ENCODE data around the gene SLCO4C1. TPM values are rescaled to one million over a fixed set of nuclear protein-coding genes. Genes with fewer than 3 reads are reported as not detected.

SLCO4C1 gene
- total and polyA plus RNA-seq, 2 of the 13 experiments (the other 11 are each of a cell fraction or from before 2014, with no cell fraction given), result 1.3 to 7.8 TPM

DNA sequence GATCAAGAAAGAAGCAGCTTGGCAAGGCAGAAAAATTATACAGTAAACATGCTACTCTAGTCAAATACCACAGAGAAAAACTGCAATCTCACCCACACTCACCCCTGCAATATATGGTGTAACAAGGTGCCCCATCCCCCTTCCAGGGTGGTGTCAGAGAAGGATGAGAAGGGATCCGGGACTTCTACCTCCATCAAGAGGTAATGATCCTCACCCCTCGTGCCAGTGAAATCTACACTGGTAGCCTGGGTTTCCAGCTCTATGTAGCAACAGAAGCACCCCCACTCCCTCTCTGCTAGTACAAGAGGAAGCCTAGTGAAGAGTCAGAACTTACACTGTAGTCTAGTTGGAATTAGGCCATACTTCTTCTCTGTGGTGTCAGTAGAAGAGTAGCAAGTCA lies 18.9 kb downstream of the SLCO4C1 start:
- H3K79me2 ChIP-seq (ENCODE audit: insufficient read depth, low read length), result no peaks in the 10 kb centered on the region
- intact Hi-C loops (cut with micrococcal nuclease; ENCODE audit: unreplicated experiment) (no loop called here), in situ Hi-C loops (cut with HindIII; ENCODE audit: extremely low pct_ligation_motif_present, low pct_unique_long_range_greater_than_20kb) (no loop called here)
- no peak overlapping the region for H3K4me2 ChIP-seq (ENCODE audit: low read depth, low read length)
- ChIA-PET POLR2A (no interaction called here), CTCF (ENCODE audit: low intra/inter-chr PET ratio, low total read pairs) (no interaction called here)
- WGBS (ENCODE audit: low lambda C conversion rate), result 100% methylated on average over 1 of the region's 2 CpGs
- H3K27me3 ChIP-seq (ENCODE audit: control insufficient read depth in 1 of 2, insufficient read depth in 2 of 2, low read length in 2 of 2), result no peaks in the 10 kb centered on the region
- H4K20me1 ChIP-seq (ENCODE audit: insufficient read depth, low read length), result no peaks in the 10 kb centered on the region
- H3K9me3 ChIP-seq (ENCODE audit: low read length), result no peaks in the 10 kb centered on the region
- no peak overlapping the region for H2AFZ ChIP-seq (ENCODE audit: low read length)
- H3K36me3 ChIP-seq (replicated peaks in 1 of 2; ENCODE audit: control insufficient read depth in 1 of 2, insufficient read depth in 2 of 2, low read length in 2 of 2), result 0 out of 5 replicates have a peak, but pooled peaks cover 0 to 2% of the 10 kb centered on the region in 2 experiments
- H3K27ac ChIP-seq (ENCODE audit: extremely low read length, insufficient read depth, low read length), result no peak overlapping the region
- H3K4me1 ChIP-seq (ENCODE audit: insufficient read depth, low read length), result 0 out of 2 replicates have a peak, but pooled peaks cover under 1% of the 10 kb centered on the region
- no peak for ATAC-seq
- no peak overlapping the region for H3K4me3 ChIP-seq (replicated peaks in 1 of 3; ENCODE audit: insufficient read depth in 1 of 3, low read depth in 2 of 3, low read length in 3 of 3)
- no peak overlapping the region for H3K9ac ChIP-seq (ENCODE audit: insufficient read depth, low read depth, low read length)
- no peak for FAIRE-seq
- TF ChIP-seq TBX2 (CRISPR knock-in tag; IDR thresholded peaks at IDR 0.05; ENCODE audit: borderline replicate concordance) (no peak), FIP1L1 (IDR thresholded peaks at IDR 0.05; ENCODE audit: borderline replicate concordance, insufficient read depth, low read depth, low read length) (no peak), MIXL1 (CRISPR knock-in tag; IDR thresholded peaks at IDR 0.05) (no peak), ZNF839 (CRISPR knock-in tag; IDR thresholded peaks at IDR 0.05; ENCODE audit: borderline replicate concordance) (no peak), ZNF34 (CRISPR knock-in tag; IDR thresholded peaks at IDR 0.05; ENCODE audit: borderline replicate concordance) (no peak)
- TF ChIP-seq, protein P1, sequence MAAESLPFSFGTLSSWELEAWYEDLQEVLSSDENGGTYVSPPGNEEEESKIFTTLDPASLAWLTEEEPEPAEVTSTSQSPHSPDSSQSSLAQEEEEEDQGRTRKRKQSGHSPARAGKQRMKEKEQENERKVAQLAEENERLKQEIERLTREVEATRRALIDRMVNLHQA (CRISPR knock-in tag; IDR thresholded peaks at IDR 0.05), result no peak
- no peak for DNase-seq (ENCODE audit: low spot score)
- BruUV-seq (replicated peaks), result no TSS peak

DNA sequence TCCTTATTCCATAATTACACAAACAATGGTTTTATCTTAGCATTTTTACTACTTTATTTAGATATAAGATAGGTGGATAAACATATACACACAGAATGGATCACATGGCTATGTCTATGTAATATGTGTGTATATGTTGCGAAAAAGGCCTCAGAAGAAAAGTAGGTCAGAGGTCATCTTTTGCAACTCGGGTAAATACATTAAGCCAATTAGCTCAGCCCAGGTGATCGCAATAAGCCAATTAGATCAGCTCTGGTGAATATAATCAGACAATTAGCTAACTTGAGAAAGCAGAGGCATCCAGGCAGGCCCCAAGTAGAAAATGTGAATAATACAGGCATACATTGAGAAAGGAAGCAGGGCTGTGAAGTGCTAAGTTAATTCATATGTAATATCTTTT lies 24.3 kb downstream of the SLCO4C1 start:
- no peak overlapping the region for H3K27ac ChIP-seq (ENCODE audit: extremely low read length, insufficient read depth, low read length)
- peaks cover 20% of the 10 kb centered on the region for H3K9me3 ChIP-seq (ENCODE audit: low read length)
- POLR2A ChIA-PET, result no interaction called here
- H3K27me3 ChIP-seq (ENCODE audit: control insufficient read depth in 1 of 2, insufficient read depth in 2 of 2, low read length in 2 of 2), result no peaks in the 10 kb centered on the region
- 72% methylated on average over 3 of the region's 3 CpGs for WGBS (ENCODE audit: low lambda C conversion rate)
- H3K4me2 ChIP-seq (ENCODE audit: low read depth, low read length), result no peak overlapping the region
- FAIRE-seq (no peak), DNase-seq (ENCODE audit: low spot score) (peak; percentile 27), ATAC-seq (no peak)
- no peak overlapping the region for H2AFZ ChIP-seq (ENCODE audit: low read length)
- H3K4me3 ChIP-seq (replicated peaks in 1 of 3; ENCODE audit: insufficient read depth in 1 of 3, low read depth in 2 of 3, low read length in 3 of 3), result no peak overlapping the region
- H3K79me2 ChIP-seq (ENCODE audit: insufficient read depth, low read length), result no peaks in the 10 kb centered on the region
- H4K20me1 ChIP-seq (ENCODE audit: insufficient read depth, low read length), result no peaks in the 10 kb centered on the region
- CTCF ChIA-PET (ENCODE audit: low intra/inter-chr PET ratio, low total read pairs), result no interaction called here
- no peaks in the 10 kb centered on the region for H3K36me3 ChIP-seq (replicated peaks in 1 of 2; ENCODE audit: control insufficient read depth in 1 of 2, insufficient read depth in 2 of 2, low read length in 2 of 2)
- BruUV-seq (replicated peaks), result no TSS peak
- intact Hi-C loops (cut with micrococcal nuclease; ENCODE audit: unreplicated experiment) (no loop called here), in situ Hi-C loops (cut with HindIII; ENCODE audit: extremely low pct_ligation_motif_present, low pct_unique_long_range_greater_than_20kb) (no loop called here)
- 0 out of 2 replicates have a peak, but pooled peaks cover 6% of the 10 kb centered on the region for H3K4me1 ChIP-seq (ENCODE audit: insufficient read depth, low read length)
- H3K9ac ChIP-seq (ENCODE audit: insufficient read depth, low read depth, low read length), result no peak overlapping the region
- TF ChIP-seq ZNF724P (CRISPR knock-in tag; IDR thresholded peaks at IDR 0.05; ENCODE audit: borderline replicate concordance) (no peak), ZNF788 (CRISPR knock-in tag; IDR thresholded peaks at IDR 0.05; ENCODE audit: borderline replicate concordance) (no peak), NR2C2 (CRISPR knock-in tag; IDR thresholded peaks at IDR 0.05; ENCODE audit: borderline replicate concordance) (no peak), HNRNPH1 (optimal IDR thresholded peaks at IDR 0.05; ENCODE audit: low read depth, low read length) (no peak)
- TF ChIP-seq, protein P2, sequence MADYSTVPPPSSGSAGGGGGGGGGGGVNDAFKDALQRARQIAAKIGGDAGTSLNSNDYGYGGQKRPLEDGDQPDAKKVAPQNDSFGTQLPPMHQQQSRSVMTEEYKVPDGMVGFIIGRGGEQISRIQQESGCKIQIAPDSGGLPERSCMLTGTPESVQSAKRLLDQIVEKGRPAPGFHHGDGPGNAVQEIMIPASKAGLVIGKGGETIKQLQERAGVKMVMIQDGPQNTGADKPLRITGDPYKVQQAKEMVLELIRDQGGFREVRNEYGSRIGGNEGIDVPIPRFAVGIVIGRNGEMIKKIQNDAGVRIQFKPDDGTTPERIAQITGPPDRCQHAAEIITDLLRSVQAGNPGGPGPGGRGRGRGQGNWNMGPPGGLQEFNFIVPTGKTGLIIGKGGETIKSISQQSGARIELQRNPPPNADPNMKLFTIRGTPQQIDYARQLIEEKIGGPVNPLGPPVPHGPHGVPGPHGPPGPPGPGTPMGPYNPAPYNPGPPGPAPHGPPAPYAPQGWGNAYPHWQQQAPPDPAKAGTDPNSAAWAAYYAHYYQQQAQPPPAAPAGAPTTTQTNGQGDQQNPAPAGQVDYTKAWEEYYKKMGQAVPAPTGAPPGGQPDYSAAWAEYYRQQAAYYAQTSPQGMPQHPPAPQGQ (CRISPR knock-in tag; IDR thresholded peaks at IDR 0.05; ENCODE audit: borderline replicate concordance), result no peak
- TF ChIP-seq, protein P3, sequence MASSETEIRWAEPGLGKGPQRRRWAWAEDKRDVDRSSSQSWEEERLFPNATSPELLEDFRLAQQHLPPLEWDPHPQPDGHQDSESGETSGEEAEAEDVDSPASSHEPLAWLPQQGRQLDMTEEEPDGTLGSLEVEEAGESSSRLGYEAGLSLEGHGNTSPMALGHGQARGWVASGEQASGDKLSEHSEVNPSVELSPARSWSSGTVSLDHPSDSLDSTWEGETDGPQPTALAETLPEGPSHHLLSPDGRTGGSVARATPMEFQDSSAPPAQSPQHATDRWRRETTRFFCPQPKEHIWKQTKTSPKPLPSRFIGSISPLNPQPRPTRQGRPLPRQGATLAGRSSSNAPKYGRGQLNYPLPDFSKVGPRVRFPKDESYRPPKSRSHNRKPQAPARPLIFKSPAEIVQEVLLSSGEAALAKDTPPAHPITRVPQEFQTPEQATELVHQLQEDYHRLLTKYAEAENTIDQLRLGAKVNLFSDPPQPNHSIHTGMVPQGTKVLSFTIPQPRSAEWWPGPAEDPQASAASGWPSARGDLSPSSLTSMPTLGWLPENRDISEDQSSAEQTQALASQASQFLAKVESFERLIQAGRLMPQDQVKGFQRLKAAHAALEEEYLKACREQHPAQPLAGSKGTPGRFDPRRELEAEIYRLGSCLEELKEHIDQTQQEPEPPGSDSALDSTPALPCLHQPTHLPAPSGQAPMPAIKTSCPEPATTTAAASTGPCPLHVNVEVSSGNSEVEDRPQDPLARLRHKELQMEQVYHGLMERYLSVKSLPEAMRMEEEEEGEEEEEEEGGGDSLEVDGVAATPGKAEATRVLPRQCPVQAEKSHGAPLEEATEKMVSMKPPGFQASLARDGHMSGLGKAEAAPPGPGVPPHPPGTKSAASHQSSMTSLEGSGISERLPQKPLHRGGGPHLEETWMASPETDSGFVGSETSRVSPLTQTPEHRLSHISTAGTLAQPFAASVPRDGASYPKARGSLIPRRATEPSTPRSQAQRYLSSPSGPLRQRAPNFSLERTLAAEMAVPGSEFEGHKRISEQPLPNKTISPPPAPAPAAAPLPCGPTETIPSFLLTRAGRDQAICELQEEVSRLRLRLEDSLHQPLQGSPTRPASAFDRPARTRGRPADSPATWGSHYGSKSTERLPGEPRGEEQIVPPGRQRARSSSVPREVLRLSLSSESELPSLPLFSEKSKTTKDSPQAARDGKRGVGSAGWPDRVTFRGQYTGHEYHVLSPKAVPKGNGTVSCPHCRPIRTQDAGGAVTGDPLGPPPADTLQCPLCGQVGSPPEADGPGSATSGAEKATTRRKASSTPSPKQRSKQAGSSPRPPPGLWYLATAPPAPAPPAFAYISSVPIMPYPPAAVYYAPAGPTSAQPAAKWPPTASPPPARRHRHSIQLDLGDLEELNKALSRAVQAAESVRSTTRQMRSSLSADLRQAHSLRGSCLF (CRISPR knock-in tag; IDR thresholded peaks at IDR 0.05; ENCODE audit: borderline replicate concordance), result no peak
